Fibroblast of skin of scalp (primary cell): ENCODE results near the gene TNNI3K.

Source experiments
- DNase-seq: peaks from one replicate; pipeline ENCODE4 v3.0.0-alpha.2; 2013

TNNI3K gene

GRCh38 chr1:74505928-74506710, 270.9 kb downstream of the TNNI3K start:
- no peak for DNase-seq

DNA sequence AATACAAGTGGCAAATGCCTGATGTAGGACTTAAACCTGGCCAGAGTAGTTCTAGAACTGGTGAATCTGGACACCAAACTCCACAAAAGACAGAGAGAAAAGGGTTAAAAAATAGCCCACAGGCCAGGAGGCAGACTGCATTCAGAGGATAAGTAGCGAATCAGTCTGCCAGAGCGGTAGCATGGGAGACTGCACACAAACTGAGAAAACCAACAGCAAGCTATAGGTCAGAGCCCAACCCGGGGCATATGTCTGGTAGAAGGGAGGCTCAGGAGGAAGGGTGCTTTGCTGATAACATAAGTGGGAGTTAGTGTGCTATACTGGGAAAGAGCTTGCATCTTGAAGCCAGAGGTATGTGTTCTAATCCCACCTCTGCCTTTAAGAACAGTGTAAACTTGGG, 273.3 kb downstream of the TNNI3K start:
- no peak for DNase-seq

GRCh38 chr1:74512170-74512915, 277.2 kb downstream of the TNNI3K start, which contains the start of gene LRRC53:
LRRC53 (minus strand) TSS chr1:74512611; CDS start chr1:74483349, 29,262 bp downstream.
- DNase-seq = no peak

DNA sequence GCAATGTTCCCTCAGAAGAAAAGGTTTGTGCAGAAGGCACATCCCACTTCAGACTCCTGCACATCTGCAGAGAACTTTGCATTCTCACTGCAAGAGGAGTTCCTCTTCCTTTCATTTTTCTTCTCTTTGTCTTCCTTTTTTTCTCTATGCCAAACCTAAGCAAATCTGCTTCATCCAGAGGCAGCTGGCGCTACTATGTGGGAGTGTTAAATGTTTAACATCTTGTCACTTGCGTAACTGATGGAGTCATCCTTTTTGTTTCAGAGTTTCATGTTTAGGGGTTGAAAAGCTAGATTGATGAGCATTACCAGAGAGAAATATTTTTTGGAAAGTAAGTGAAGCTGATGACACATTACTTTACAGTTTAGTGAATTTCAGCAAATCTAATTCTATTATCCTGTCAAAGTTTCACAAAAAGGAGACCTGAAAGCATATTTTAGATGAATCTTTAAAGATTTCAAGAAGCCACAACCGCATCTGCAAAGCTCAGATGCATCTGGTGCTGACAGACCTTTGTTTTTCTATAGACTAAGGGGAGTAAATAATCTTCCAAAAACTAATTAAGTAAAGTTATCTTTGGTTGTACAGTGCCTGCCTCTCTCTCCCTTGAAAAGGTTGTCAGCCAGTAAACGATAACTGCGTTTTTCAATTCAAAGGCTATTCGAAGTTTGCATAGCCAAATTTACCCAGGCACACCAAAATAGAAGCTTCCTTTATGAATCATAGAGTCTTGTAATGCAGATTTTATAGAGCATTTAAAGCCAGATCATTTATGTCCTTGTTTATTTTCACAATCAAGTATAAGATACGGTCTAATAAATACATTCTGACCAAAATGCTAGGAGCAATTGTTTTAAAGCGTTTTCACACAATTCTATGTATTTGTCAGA, 278.5 kb downstream of the TNNI3K start:
- no peak for DNase-seq

DNA sequence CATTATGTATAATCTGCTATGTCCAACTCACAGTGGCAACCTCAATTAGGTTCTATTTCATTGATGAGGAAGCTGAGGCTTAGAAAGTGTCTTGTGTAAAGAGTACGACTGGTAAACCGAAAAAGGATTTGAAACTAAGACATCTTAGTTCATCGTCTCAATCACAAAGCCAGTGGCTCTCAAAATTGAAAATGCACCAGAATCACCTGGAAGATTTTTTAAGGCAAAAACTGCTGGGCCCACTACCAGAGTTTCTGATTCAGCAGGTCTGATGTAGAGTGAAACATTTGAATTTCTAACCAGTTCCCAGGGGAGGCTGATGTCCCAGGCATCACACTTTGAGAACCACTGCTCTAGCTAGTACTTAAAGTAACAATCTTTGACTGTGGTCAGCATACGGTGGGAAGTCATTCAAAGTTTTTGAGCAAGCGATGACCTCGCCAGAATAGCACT, 282.4 kb downstream of the TNNI3K start:
- no peak for DNase-seq

GRCh38 chr1:74522148-74522547, 287.0 kb downstream of the TNNI3K start:
- DNase-seq = no peak

GRCh38 chr1:74523873-74524480, 288.8 kb downstream of the TNNI3K start:
- no peak for DNase-seq

DNA sequence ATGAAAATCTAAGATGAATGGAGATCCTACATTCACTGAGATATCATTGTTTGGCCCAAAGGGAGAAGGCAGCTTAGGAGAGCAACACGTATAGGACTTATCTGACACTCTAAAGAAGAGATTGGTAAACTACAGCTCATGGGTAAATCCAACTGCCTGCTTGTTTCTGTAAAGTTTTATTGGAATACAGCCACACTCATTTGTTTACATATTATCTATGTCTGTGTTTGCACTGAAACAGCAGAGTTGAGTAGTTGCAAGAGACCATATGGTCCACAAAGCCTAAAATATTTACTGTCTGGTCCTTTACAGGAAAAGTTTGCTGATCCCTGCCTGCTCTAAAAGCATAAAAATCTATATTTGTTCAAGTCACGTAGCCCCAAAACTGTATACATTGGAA, 291.5 kb downstream of the TNNI3K start:
- no peak for DNase-seq

GRCh38 chr1:74528123-74528522, 292.9 kb downstream of the TNNI3K start:
- no peak for DNase-seq

- no peak for DNase-seq
These were observed 295.7 kb downstream of the TNNI3K start for GRCh38 chr1:74530892-74531291.

DNA sequence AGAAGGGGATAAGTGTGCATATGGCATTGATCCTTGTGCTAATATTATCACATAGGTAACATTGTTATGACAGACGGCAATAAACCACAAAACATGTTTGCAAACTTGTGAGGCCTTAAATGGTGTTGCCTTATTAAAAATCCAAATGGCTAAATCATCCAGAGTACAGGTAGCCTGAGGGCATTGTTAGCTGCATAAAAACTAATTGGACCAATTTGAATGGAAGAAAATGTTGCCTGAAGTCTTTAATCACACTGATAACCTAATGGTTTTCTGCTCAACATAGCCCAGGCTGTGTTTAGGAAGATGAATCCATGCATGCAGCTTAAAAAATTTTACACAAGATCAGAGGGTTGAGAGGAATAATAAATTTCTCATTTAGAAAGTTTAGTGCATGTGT, 296.6 kb downstream of the TNNI3K start:
- DNase-seq = no peak

DNA sequence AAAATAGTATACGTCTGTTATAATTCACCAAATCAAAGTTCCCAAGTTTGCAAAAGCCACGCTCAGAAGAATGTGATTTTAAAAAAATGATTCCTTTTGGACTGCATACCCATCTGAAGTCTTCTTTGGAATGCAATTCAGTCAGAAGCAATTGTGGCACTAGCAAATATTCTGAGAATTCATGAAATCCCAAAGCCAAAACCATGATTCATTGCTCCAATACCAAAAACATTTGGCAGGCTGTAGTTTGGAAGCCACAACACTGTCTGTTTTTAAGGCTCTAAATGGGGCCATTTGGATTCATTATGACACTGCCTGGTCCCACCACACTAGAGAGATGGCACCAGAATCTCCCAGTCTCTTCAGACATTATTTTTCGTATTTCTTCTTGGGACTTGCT, 299.1 kb downstream of the TNNI3K start:
- DNase-seq = peak; percentile 67

GRCh38 chr1:74545821-74546220, 310.6 kb downstream of the TNNI3K start:
- DNase-seq = no peak

DNA sequence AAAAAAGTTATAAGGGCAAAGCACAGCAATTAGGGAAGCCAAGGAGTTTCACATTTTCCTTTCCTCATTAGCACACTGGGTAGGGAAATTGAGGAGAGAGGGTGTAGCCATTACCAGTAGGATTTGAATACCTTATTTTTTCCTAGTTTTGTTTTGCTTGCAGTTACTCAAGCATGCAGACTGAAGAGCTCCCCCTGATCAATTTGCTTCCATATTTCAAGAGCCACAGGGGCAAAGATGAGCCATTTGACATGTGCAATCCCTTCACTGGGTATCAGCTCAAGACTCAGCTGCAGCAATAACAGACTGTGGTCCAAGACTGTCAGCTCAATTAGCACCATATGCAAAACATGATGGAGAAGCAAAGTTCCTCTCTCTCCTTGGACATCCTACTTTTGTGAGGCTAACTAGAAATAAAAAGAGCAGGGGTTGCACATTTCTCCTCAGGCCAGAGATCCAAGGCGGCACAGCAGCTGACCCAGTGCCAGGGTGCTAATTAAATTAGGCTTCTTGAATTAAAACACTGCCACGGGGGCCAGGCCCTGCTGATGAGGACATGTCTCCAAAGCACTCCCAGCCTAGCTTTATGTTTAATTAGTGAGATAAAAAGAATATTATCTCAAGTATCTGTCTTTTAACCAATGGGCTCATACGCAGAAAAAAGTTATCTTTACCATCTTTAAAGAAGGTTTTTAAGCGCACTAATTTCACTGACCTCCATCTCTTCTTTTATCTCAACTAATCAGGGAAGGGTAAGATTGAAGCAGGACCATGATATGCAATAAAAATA, 314.0 kb downstream of the TNNI3K start:
- no peak for DNase-seq

DNA sequence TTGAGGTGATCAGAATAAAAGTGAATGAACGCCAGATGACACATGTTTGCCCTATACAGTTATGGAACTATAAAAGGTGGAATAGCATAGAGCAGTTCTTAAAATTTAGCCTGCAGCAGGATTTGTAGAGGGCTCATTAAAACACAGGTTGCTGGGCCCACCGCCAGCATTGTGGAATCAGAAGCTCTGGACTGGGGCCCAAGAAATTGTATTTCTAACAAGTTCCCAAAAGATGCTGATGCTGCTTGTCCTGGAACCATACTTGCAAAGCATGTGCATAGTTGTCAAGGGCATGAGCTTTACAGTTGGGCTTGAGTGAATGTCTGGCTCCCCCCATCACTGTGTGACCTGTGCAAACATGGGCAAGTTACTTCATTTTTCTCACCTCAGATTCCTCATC, 314.7 kb downstream of the TNNI3K start:
- DNase-seq = no peak

DNA sequence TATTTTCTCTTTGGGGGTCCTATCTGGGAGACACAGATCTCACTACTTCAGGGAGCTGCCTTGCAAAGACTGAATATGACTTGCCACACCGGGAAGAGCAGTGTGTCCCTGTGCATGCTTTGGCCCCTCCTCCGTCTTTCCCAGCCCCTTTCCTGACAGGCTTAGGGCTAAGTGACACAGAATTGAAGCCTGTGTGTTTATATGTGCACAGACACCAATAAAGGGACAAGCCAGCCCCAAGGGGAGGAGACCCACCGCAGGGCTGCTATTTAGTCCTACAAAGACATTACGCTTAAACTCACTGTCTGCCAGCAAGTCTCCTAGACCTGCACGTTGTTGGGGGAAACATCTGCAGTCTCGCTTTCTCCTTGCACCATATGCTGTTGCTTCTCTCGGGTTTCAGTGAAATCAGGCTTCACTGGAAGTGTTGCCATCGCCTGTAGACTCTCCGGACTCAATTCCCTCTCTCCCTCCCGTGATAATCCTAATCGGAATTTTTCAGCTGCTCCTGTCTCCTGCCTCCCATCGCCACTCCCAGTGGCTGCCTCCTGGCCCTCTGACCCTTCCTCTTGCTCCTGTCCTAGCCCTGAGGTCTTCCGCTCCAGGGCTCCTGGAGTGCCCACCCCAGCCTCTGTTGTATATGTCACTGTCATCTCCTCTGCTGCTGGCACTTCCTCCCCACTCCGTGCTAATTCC, 335.8 kb downstream of the TNNI3K start:
- DNase-seq = no peak

DNA sequence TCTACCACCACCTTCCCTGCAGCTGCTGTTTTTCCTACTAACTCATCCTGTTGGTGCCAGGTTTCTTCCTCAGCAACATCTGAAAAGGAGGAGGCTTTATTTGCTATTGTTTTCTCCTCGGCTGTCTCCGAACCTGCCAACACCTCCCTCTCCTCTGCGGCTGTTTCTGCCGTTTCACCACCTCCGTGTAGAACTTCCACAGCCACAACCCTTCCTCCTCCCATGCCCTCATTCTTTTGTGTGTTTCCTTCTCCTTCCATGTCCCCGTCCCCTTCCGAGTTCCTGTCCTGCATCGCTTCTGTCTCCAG, 336.3 kb downstream of the TNNI3K start:
- no peak for DNase-seq

- DNase-seq = no peak
These were observed 336.7 kb downstream of the TNNI3K start for GRCh38 chr1:74571891-74572290.

DNA sequence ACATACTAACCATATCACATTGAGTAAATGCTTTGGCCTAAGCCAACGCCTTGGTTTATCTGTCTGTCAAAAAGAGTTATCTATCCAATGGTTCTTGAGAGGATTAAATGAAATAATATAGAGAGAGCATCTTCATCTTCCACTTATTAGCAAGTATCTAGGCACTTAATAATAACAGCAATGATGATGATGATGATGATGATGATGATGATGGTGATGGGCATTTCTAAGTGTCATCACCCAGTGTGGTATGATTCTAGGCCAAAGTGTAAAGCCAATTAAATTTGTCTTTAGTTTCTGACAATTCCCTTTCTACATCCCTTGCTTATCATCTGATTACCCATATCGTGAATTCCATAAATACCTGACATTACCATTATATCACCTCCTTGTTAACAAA, 342.9 kb downstream of the TNNI3K start:
- no peak for DNase-seq

DNA sequence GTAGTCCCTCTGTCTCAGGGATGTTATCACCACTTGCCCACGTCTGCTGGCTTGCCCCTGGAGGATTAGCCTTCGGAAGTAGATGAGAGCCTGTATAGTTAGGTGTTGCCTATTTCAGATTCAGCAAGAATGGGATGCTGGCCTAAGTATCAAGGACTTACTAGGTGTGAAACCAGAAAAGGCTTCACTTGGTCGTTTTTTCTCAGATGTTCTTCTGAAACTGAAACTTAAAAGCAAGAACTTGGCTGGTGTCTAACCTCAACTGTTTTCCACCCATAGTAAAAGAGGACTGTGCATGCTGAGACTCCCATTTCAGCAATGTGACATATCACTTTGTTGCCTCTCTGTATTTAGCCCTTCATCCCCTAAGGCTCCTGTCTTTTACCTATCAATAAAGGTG, 344.2 kb downstream of the TNNI3K start:
- DNase-seq = no peak

DNA sequence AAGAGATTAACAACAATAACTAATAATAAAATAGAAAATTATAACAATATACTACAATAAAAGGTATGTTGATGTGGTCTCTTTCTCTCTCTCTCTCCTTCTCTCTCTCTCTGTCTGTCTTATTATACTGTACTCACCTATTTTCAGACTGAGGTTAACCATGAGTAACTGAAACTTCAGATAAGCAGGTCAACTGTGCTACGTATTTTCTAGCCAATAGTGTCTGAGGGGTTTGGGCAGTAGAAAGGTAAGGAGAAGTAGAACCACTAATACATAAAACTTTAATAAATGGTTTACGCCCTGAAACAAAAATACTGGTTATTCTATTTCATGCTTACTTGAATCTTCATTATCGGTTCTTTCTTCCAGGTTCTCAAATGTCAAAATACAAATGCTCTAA, 348.2 kb downstream of the TNNI3K start:
- no peak for DNase-seq
